Measurements from ENCODE around the gene RUVBL2.

RUVBL2 gene

GRCh38 chr19:48988286-48988685 lies 5.4 kb upstream of the RUVBL2 start:
- no peak for DNase-seq (ENCODE audit: low read depth, low spot score)

GRCh38 chr19:48988860-48989259 lies 4.8 kb upstream of the RUVBL2 start:
- DNase-seq (ENCODE audit: low read depth, low spot score): no peak

GRCh38 chr19:48989701-48990291 lies 3.9 kb upstream of the RUVBL2 start:
- no peak for DNase-seq (ENCODE audit: low read depth, low spot score)

- no peak for DNase-seq (ENCODE audit: low read depth, low spot score)
These were observed 3.3 kb upstream of the RUVBL2 start for GRCh38 chr19:48990400-48990799.

GRCh38 chr19:48991011-48991609 lies 2.6 kb upstream of the RUVBL2 start:
- no peak for DNase-seq (ENCODE audit: low read depth, low spot score)

- no peak for DNase-seq (ENCODE audit: low read depth, low spot score)
These were observed 1.7 kb upstream of the RUVBL2 start for GRCh38 chr19:48991873-48992580.

- DNase-seq (ENCODE audit: low read depth, low spot score): no peak
These were observed 1.0 kb upstream of the RUVBL2 start for GRCh38 chr19:48992581-48993174.

GRCh38 chr19:48994035-48994386 lies 324 bp downstream of the RUVBL2 start:
- DNase-seq (ENCODE audit: low read depth, low spot score): no peak

GRCh38 chr19:48997972-48998371 lies 4.3 kb downstream of the RUVBL2 start:
- DNase-seq (ENCODE audit: low read depth, low spot score): no peak

- peak; percentile 57 for DNase-seq (ENCODE audit: low read depth, low spot score)
These were observed 6.0 kb downstream of the RUVBL2 start for GRCh38 chr19:48999481-49000325.

- DNase-seq (ENCODE audit: low read depth, low spot score): no peak
These were observed 10.4 kb downstream of the RUVBL2 start for GRCh38 chr19:49004133-49004532.

GRCh38 chr19:49004964-49005614 lies 11.4 kb downstream of the RUVBL2 start:
- DNase-seq (ENCODE audit: low read depth, low spot score): no peak

GRCh38 chr19:49006905-49007304 lies 13.2 kb downstream of the RUVBL2 start:
- no peak for DNase-seq (ENCODE audit: low read depth, low spot score)

GRCh38 chr19:49009828-49010227 lies 16.1 kb downstream of the RUVBL2 start:
- no peak for DNase-seq (ENCODE audit: low read depth, low spot score)

GRCh38 chr19:49010453-49010852 lies 16.8 kb downstream of the RUVBL2 start:
- DNase-seq (ENCODE audit: low read depth, low spot score): no peak

GRCh38 chr19:49011194-49011593 lies 17.5 kb downstream of the RUVBL2 start:
- DNase-seq (ENCODE audit: low read depth, low spot score): no peak

- no peak for DNase-seq (ENCODE audit: low read depth, low spot score)
These were observed 20.6 kb downstream of the RUVBL2 start for GRCh38 chr19:49014123-49014869.

GRCh38 chr19:49014870-49015255 lies 21.2 kb downstream of the RUVBL2 start:
- DNase-seq (ENCODE audit: low read depth, low spot score): no peak

- no peak for DNase-seq (ENCODE audit: low read depth, low spot score)
These were observed 22.6 kb downstream of the RUVBL2 start for GRCh38 chr19:49016067-49016839.

Measured in smooth muscle cell of the brain vasculature (primary cell).